HG02870 (cell line): ENCODE results near the gene CRYBB1.
"Not testable (repeated sequence)": the region's sequence is repeated elsewhere in the genome, so short reads cannot be mapped to it uniquely, and the experiment has no call there.

Experiments
- ATAC-seq: cut with Tn5 transposase; IDR thresholded peaks from one replicate; pipeline ENCODE4 v1.9.1; 2021; ENCODE audit warnings: mild to moderate bottlenecking, moderate library complexity; ENCODE audit not compliant: unreplicated experiment

CRYBB1 gene

GRCh38 chr22:26642465-26643417 is 24.9 kb upstream of the CRYBB1 start:
- ATAC-seq, result no peak

- ATAC-seq, result no peak
These were observed 18.5 kb upstream of the CRYBB1 start for GRCh38 chr22:26636296-26636695.

- no peak for ATAC-seq
These were observed 17.3 kb upstream of the CRYBB1 start for GRCh38 chr22:26635117-26635516.

GRCh38 chr22:26634189-26634588 is 16.4 kb upstream of the CRYBB1 start:
- no peak for ATAC-seq

GRCh38 chr22:26632422-26633155 is 14.8 kb upstream of the CRYBB1 start:
- ATAC-seq, result no peak

- no peak for ATAC-seq
These were observed 13.5 kb upstream of the CRYBB1 start for GRCh38 chr22:26631282-26631681.

- ATAC-seq, result no peak
These were observed 12.3 kb upstream of the CRYBB1 start for GRCh38 chr22:26629988-26630761.

- no peak for ATAC-seq
These were observed 7.0 kb upstream of the CRYBB1 start for GRCh38 chr22:26624803-26625202.

- ATAC-seq, result no peak
These were observed 6.2 kb upstream of the CRYBB1 start for GRCh38 chr22:26623984-26624383.

GRCh38 chr22:26621663-26622062 is 3.8 kb upstream of the CRYBB1 start, which contains the start of gene CRYBA4:
Gene CRYBA4 (plus strand): TSS chr22:26621963. CDS start chr22:26622597, 634 bp downstream.
- ATAC-seq, result no peak

- ATAC-seq, result no peak
These were observed 2.4 kb upstream of the CRYBB1 start for GRCh38 chr22:26620197-26620596.

GRCh38 chr22:26619510-26619909 is 1.7 kb upstream of the CRYBB1 start:
- no peak for ATAC-seq

- ATAC-seq, result no peak
These were observed 628 bp upstream of the CRYBB1 start for GRCh38 chr22:26618455-26618854.

GRCh38 chr22:26616650-26617049 is 1.2 kb downstream of the CRYBB1 start:
- ATAC-seq, result no peak

- ATAC-seq, result no peak
These were observed 1.9 kb downstream of the CRYBB1 start for GRCh38 chr22:26615830-26616435.

- ATAC-seq, result no peak
These were observed 2.7 kb downstream of the CRYBB1 start for GRCh38 chr22:26615149-26615548.

GRCh38 chr22:26614322-26614721 is 3.5 kb downstream of the CRYBB1 start:
- ATAC-seq, result no peak

- not testable (repeated sequence) for ATAC-seq
These were observed 4.1 kb downstream of the CRYBB1 start for GRCh38 chr22:26613753-26614152.

- no peak for ATAC-seq
These were observed 5.2 kb downstream of the CRYBB1 start for GRCh38 chr22:26612652-26613051.

GRCh38 chr22:26610996-26611395 is 6.8 kb downstream of the CRYBB1 start:
- ATAC-seq, result no peak
